HG03025 (cell line): ENCODE data around the gene PRKAG2.
"Not testable (repeated sequence)": the region's sequence is repeated elsewhere in the genome, so short reads cannot be mapped to it uniquely, and the experiment has no call there.

Source experiments
- ATAC-seq: cut with Tn5 transposase; IDR thresholded peaks from one replicate; pipeline ENCODE4 v1.9.1; 2021; ENCODE audit warnings: mild to moderate bottlenecking, moderate library complexity; ENCODE audit not compliant: unreplicated experiment, low FRiP score

The PRKAG2 gene

DNA sequence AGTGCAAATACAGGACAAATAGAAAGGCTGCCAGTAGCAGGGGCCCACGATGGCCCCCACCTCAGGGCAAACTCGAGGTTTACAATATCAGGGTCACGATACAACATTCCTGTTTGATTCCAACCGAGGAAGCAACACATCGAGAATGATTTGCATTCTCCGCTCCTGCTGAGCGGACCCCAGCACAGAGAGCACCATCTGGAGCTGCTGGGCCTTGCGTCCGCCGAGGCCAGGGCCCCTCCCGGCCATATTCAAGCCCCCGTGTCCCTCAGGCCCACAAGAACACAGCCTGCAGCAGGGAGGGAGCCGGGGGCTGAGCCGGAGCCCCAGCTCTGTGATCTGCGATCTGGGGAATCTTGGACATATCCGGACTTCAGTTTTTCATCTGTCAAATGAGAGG is 84.3 kb downstream of the PRKAG2 start:
- ATAC-seq = no peak

DNA sequence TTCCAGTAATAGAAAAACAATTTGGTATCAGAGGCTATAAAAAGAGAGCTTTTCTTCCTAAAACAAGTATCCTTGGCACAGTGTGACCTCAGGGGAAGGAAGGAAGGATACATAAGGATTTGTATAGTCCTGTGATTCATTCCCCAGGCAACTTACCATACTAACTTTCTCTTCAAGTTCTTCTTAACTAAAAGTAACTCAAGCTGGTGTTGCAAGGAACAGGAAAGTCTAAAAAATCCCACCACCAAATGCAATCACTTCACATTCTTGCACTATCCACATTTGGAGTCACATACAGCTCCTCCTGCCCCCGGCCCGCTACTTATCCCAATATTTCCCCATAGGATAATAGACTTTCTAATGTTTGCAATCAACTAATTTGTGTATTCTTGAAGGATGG is 84.8 kb downstream of the PRKAG2 start:
- no peak for ATAC-seq

DNA sequence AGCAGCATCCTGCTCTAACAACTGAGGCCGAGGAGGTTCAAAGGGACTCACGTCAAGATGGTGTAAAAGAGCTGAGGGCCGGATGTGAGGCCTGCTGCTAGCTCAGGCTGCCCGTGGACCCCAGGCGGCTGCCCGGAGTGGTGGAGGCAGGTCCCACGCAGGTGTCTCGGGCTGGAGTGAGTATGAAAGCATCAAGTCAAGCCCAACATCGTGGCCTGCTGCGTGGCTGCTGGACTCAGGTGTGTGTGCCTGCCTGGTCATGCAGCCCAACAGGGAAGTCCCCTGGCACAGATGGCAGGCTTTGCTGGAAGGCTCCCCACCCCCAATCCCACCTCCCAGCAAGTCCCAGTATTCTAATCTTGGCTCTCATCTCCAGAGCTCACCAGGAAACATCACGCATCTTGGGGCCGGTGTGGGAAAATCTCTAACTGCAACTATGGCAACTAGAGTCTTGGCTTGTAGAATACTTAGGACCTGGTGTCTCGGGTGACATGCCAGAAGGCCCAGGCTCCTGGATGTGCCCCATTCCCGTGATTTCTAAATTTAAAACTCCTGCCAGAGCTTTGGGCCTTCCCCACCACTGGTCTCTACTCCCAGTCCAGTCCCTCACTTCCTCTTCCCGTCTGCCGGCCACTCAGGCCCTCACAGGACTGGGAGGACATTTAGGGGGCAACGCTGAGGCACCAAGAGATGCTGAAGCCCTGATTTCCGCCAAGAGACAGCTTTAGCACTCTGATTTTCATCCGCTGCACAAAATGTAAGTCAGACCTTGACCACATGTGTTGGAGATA is 85.9 kb downstream of the PRKAG2 start:
- no peak for ATAC-seq

DNA sequence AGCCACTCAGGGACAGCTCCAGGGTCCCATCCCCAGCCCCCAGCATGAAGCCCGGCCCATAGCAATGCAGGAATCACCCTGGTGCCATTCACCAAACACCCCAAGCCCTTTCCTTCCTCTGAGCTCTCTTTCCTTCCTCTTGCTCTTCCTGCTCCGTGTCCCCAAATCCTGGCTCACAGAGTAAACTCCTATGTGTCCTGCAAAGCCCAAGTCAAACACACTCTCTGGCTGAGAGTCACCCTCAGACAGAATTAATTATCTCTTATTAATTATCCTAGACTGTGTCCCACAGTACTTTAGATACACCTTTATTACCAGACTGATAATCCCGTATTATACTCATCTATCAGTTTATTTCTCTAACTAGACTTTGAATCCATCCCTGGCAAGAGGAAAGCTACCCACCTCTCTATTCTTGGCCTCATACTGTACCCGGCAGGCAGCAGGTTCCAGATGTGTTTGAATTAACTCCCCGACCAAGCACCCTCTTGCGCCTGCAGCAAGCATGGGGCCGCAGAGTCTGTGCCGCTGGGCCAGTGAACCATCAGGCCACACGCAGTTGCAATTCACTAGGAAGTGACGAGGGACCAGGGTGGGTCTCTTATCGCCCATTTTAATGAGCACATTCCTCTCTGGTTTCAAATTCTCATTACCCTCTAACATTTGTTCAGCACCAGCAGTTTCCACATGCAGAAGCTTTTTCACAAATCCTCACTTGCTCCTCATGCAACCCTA is 86.7 kb downstream of the PRKAG2 start:
- ATAC-seq = no peak

DNA sequence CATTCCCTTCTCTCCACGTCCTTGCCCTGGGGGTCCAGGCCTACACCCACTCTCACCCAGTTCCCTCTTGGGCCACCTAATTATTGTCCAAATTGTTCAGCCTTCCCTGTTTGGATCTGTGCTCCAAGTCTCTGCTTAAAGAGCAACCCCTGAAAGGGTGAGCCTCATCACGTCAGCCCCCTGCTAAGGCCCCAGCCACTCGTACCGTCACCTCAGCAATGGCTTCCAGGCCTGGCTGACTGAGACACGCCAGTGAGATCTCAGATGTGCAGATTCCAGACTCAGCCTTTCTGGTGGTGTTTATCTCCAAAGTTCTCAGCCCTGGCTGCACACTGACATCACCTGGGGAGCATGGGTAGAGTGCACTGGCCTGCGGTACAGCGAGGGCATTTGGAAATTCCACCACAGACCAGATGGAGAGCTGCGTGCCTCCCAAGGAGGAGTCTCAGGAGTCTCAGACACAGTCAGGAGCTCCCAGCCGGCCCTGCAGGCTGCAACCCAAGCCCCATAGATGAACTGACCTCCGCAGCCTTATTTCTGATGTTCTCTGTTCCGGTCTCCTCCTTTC is 87.5 kb downstream of the PRKAG2 start:
- ATAC-seq = no peak

DNA sequence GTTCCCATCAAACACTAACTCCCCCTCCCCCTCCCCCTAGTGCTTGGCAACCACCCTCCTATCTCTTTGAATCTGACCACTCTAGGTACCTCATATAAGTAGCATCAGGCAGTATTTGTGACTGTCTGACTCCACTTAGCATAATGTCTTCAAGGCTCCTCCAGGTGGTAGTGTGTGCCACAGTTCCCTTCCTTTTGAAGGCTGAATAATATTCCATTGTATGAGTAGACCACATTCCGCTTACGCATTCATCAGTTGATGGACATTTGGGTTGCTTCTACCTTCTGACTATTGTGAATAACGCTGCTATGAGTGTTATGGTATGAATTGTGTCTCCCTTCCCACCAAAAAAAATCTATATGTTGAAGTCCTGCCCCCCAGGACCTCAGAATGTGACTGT is 89.6 kb downstream of the PRKAG2 start:
- no peak for ATAC-seq

DNA sequence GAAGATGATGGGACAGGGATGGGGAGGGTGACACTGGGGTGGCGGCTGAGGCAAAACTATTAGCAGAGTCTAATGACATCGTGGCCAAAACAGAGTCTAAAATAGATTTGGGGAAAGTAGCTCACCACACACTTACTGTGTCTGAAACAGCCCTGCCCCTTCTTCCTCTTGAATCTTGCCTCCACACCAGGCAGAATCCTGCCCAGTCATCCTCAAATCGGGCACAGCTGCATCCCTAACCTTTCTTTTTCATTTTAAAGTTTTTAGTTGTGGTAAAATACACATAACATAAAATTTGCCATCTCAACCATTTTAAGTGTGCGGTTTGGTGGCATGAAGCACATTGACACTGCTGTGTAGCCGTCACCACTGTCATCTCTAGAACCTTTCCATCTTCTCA is 90.0 kb downstream of the PRKAG2 start:
- no peak for ATAC-seq

DNA sequence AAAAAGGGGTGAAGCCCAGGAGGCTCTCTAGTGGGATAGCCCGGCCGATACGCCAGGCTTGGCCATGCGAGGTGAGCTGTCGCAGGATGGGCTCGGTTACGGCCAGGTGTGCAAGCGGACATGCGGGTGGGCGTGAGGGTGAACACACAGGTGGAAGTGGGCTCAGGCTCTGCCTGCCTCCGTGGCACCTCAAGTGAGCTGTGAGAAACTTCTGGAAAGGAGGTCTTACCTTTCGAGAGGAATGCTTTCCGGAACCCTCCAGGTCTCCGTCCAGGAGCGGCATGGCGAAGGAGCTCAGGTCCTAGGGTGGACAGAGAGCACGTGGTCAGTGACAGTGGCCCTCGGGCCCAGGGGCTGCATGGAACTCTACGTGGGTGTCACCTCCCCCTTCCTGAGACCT is 90.7 kb downstream of the PRKAG2 start:
- no peak for ATAC-seq

DNA sequence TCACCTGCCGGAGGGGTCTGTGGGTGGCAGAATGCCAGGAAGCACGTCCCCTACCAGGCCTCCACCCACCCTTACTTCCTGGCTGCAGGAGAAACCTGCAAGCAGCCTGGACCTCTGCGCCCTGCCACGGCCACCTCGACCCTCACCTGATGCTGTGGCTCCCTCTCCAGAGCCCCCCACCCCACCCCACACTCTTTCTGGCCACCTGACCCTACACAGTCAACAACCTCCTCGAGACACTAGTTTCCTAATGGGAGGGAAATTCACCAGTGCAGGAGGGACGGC is 91.3 kb downstream of the PRKAG2 start:
- ATAC-seq = no peak

DNA sequence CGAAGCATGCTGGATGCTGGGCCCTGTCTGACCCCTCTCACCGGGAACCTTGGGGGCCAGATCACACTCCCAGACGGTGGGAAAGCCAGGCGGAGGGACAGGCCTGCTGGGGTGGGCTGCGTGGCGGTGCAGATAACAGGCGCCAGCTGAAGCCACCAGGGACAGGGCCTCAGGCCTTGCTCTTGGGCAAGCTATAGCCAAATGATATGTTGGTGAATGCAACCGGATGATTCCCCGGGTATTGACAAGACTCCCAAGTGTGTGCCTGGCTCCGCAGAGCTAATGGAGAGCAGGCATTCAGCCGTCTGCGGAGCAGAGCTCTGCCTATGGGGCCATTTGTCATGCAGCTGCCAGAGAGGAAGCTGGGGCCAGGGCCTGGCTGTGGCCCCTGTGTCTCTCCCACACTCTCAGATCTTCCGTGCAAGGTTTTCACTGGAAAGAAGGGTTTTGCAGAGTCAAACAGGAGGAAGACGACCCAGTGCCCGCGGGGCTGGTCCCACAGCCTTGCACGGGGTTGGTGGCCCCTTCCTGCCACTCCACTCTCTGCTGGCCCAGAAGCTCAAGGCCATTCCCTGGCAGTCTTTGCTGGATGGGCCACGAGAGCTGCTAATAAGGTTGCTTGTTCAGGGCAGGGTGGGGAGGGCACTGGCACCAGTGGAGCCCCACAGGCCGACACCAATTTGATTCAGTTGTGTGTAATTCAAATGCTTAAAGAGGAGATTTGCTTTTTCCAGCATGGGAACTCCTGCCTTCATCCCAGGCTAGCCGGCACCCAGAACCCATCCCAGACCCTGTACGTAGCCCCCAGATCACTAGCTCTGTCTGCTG is 91.8 kb downstream of the PRKAG2 start:
- no peak for ATAC-seq

DNA sequence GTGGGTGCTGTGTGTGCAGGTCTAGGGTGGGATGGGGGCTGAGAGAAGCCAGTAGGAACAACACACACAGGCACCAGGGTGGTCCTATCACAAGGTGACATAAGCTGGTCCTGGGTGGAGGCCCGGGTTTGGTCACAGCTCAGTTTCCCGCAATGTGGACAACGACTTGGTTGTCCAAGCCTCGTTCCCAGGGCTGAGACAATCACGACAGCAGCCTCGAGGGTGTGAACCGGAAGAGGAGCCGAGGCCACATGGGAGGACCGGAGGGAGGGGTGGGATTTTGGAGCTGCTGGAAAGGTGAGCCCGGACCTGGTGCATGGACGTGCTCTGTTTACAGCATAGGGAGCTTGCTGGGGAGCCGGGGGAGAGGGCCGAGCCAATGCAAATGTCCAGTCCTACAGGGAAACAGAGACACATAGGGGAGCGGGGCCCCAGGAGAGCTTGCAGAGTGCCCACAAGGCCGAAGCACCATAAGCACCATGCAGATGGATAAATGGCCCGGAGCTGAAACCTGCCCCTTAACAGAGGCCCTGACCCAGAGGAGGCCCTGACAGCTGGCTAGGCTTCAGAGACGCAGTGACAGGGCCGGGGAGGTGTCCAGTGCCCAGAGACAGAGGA is 92.8 kb downstream of the PRKAG2 start:
- no peak for ATAC-seq

DNA sequence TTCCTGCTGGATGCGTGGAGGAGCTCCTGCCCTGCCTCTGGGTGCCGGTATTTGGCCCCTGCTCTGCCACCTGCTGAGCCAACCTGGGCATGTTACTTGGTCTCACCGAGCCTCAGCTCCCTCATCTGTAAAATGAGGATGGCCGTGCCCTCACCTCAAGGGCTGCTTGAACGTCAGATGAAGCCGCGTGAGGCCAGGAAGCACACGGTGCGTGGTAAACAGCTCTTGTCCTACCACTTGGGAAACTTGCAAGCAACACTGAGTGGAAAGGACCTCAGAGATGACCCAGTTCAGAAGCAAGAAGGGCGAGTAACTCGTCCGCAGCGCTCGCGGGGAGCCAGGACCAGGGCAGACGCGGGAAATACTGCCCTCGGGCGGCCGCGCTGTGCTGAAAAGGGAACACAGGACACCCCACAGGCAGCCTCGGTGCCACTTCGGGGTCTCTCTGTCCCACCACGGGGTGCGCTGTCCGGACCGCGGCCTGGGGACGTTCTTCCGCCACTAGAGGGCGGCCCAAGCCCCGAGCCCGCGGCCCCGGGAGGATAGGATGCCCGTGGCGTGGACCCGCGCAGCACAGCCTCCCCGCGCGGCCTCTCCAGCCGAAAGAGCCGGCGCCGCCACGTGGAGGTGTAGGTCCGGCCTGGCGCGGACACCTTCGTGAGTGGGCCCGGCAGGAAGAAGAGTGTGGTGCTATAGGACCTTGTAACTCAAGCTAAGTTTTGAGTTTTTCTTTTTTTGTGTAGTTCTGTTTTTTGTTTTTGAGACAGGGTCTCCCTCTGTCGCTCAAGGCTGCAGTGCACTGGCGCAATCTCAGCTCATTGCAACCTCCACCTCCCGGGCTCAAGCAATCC is 94.1 kb downstream of the PRKAG2 start:
- ATAC-seq = peak; percentile 67

DNA sequence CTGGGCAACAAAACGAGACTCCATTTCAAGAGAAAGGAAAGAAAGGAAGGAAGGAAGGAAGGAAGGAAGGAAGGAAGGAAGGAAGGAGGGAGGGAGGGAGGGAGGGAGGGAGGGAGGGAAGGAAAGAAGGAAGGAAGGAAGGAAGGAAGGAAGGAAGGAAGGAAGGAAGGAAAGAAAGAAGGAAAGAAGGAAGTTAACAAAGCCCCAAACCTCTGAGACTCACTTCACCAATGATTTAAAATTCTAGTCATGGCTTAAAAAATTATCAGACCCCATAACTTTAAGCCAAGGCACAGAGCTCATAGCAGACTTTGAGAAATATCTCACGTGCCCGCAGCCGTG is 94.7 kb downstream of the PRKAG2 start:
- ATAC-seq = not testable (repeated sequence)

DNA sequence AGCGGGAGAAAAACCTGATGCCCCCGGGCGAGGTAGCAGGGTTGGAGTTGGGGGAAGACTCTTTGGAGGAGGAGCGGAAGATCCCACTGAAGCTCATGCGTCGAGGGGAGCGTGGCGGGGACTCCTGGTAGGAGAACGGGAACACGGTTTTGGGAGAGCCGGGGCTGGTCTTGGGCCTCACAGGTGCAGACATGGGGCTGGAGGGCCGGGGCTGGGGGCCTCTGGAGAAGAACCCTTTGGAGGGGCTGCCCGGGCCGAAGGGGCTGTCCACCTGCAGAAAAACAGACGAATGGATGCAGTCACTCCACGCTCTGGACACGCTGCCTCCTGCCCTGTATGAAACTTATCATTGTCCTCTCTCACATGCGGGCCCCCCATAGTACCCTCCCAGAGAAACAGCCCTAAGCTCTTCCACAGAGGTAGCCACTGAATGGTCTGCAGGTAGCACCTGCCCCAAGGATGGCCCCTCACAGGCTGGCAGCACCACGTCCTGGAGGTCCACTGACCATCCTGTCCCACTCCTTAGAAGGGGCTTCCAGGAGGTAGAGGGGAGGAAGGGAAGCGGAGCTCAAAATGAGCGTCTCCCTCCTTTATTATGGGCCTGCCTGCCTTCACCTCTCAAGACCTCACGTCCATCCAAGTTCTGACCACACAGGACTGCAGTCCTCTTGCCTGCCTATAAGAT is 95.6 kb downstream of the PRKAG2 start:
- no peak for ATAC-seq

DNA sequence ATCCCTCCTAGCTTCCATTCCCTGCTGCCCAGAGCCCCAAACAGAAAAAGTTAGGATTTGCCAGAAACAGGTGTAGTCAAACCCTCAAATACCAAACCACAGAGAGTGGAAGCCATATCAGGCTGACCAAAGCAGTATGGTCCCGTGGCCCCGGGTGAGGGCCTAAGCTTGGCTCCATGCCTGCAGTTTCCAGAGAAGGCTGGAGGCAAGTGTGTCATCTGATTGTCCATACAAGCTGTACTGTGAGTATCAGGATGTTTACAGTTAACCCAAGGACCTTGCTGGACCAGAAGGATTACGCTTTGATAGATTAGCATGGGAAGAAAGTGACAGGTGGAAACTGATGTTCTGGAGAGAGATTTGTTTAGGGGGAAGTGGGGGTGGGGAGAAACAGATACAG is 96.3 kb downstream of the PRKAG2 start:
- no peak for ATAC-seq

DNA sequence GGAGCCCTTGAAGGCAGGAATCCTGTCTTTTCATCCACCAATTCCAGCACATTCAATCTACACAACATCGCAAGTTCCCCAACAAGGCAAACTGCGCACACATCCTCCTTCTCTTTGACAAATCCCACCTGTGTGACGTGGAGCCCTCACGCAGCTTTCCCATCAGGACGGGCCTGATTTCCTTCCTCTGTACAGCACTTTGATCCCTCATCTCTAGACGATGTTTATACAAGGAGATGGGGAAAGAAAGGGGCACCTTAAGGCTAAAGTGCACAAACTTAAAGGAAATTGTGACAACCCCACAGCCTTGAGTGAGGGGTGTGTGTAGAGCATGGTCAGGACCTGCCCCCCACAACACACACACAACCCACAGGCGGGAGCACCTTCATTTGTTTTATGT is 97.2 kb downstream of the PRKAG2 start:
- no peak for ATAC-seq

DNA sequence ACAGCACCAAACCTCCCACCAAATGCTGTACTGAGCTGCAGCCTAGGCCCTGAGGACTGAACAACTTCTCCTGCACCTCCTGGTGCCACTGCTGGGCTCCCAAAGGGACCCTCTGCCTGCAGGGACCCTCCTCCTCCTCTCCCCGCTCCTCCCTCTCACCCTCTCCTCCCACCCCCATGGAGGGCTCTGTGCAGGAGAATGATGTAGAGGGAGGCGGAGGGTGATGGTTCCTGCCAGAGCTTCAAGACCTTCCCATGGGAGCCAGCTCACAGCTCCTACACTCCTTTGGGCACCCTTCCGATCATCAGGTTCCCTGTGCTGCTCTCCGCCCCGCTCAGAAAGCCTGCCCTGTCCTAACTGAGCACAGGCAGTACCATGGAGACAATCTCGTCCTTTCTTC is 97.7 kb downstream of the PRKAG2 start:
- no peak for ATAC-seq

DNA sequence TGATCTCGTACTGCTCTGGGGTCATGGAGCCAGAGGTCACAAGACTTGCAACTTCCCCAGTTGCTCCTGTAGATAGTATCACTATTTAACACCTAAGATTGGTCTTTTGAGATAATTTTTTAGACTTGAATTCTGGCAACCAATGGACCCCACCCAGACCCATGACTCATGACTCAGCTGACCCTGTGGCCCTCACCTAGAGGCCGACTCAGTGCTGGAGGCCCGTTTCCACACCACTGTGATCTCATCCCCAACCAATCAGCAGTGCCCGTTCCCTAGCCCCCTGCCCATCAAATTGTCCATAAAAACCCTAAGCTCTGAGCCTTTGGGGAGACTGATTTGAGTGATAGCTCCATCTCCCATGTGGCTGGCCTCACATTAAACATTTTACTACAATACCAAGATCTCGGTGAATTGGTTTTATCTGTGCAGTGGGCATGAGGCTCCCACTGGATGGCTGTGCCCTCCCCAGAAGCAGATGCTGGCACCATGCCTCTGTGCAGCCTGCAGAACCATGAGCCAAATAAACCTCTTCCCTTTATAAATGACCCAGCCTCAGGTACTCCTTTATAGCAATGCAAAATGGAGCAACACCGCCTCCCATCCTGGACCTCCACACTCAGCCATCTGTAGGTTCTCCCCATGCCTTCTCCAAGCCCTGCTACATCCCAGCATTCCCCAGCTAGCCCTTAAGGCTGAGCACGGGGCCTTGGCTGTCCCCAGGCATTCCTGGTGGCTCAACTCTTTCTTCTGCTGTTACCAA is 98.8 kb downstream of the PRKAG2 start:
- ATAC-seq = no peak

DNA sequence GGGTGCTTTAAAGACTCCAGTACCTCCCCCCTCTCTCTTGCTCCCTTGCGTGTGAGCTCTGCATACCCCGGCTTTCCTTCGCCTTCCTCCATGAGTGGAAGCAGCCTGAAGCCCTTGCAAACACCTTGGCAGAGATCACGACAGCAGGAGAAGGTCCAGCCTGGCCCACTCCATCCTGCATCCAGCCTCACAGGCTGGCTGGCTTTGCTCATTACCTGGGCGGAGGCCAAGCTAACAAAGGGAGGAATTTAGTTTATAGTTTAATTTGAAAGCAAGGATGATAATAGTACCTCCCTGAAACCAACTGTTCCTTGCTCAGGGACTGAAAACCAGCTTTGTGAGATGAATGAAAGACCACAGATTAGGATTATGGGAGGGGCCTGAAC is 99.4 kb downstream of the PRKAG2 start:
- no peak for ATAC-seq
